Measurements from ENCODE around the gene EPB41. TPM values are rescaled to one million over a fixed set of nuclear protein-coding genes. Genes with fewer than 3 reads are reported as not detected.
A peak's percentile ranks its signal among the peaks of the same experiment; 100 is the strongest.

EPB41 gene
- total RNA-seq, 1 donor from 2014 or later = 74.9 TPM

- H3K4me1 Mint-ChIP-seq (ENCODE audit: low read depth) = peaks cover 32% of the 10 kb centered on the region
- no peaks in the 10 kb centered on the region for H3K9me3 Mint-ChIP-seq
- peaks cover 10% of the 10 kb centered on the region for H3K36me3 Mint-ChIP-seq (ENCODE audit: low read depth)
- intact Hi-C loops (cut with micrococcal nuclease) = no loop called here
- no peak for DNase-seq (ENCODE audit: low spot score)
- no peak overlapping the region for H3K4me3 Mint-ChIP-seq
- no peak overlapping the region for H3K27ac Mint-ChIP-seq
- no peaks in the 10 kb centered on the region for H3K27me3 Mint-ChIP-seq (ENCODE audit: insufficient read depth)
Measured at GRCh38 chr1:28895896-28896608, 18.3 kb upstream of the EPB41 start.

- intact Hi-C loops (cut with micrococcal nuclease) = no loop called here
- H3K27ac Mint-ChIP-seq = no peak overlapping the region
- no peaks in the 10 kb centered on the region for H3K9me3 Mint-ChIP-seq
- DNase-seq (ENCODE audit: low spot score) = no peak
- peaks cover 10% of the 10 kb centered on the region for H3K36me3 Mint-ChIP-seq (ENCODE audit: low read depth)
- H3K27me3 Mint-ChIP-seq (ENCODE audit: insufficient read depth) = no peaks in the 10 kb centered on the region
- peaks cover 29% of the 10 kb centered on the region for H3K4me1 Mint-ChIP-seq (ENCODE audit: low read depth)
- no peak overlapping the region for H3K4me3 Mint-ChIP-seq
Measured at GRCh38 chr1:28896609-28896986, 17.8 kb upstream of the EPB41 start.

- intact Hi-C loops (cut with micrococcal nuclease) = no loop called here
- no peak overlapping the region for H3K27ac Mint-ChIP-seq
- no peak overlapping the region for H3K4me3 Mint-ChIP-seq
- no peaks in the 10 kb centered on the region for H3K27me3 Mint-ChIP-seq (ENCODE audit: insufficient read depth)
- peaks cover 14% of the 10 kb centered on the region for H3K36me3 Mint-ChIP-seq (ENCODE audit: low read depth)
- DNase-seq (ENCODE audit: low spot score) = no peak
- peaks cover 29% of the 10 kb centered on the region for H3K4me1 Mint-ChIP-seq (ENCODE audit: low read depth)
- no peaks in the 10 kb centered on the region for H3K9me3 Mint-ChIP-seq
Measured at GRCh38 chr1:28897789-28898188, 16.6 kb upstream of the EPB41 start.

- H3K4me3 Mint-ChIP-seq = no peak overlapping the region
- H3K9me3 Mint-ChIP-seq = no peaks in the 10 kb centered on the region
- intact Hi-C loops (cut with micrococcal nuclease) = no loop called here
- no peak overlapping the region for H3K27ac Mint-ChIP-seq
- H3K4me1 Mint-ChIP-seq (ENCODE audit: low read depth) = peaks cover 29% of the 10 kb centered on the region
- DNase-seq (ENCODE audit: low spot score) = no peak
- H3K36me3 Mint-ChIP-seq (ENCODE audit: low read depth) = peaks cover 17% of the 10 kb centered on the region
- no peaks in the 10 kb centered on the region for H3K27me3 Mint-ChIP-seq (ENCODE audit: insufficient read depth)
Measured at GRCh38 chr1:28898405-28898881, 15.9 kb upstream of the EPB41 start.

GRCh38 chr1:28899267-28899666 is 15.1 kb upstream of the EPB41 start:
- intact Hi-C loops (cut with micrococcal nuclease) = no loop called here
- no peak overlapping the region for H3K4me3 Mint-ChIP-seq
- peaks cover 18% of the 10 kb centered on the region for H3K36me3 Mint-ChIP-seq (ENCODE audit: low read depth)
- H3K9me3 Mint-ChIP-seq = peaks cover 1% of the 10 kb centered on the region
- H3K27ac Mint-ChIP-seq = no peak overlapping the region
- H3K27me3 Mint-ChIP-seq (ENCODE audit: insufficient read depth) = no peaks in the 10 kb centered on the region
- DNase-seq (ENCODE audit: low spot score) = no peak
- peaks cover 29% of the 10 kb centered on the region for H3K4me1 Mint-ChIP-seq (ENCODE audit: low read depth)

GRCh38 chr1:28900562-28900961 is 13.8 kb upstream of the EPB41 start:
- Mint-ChIP-seq H3K27me3 (ENCODE audit: insufficient read depth) (no peaks in the 10 kb centered on the region), H3K9me3 (peaks cover 3% of the 10 kb centered on the region), H3K36me3 (ENCODE audit: low read depth) (peaks cover 18% of the 10 kb centered on the region), H3K4me3 (no peak overlapping the region), H3K27ac (peak overlapping the region; percentile 22), H3K4me1 (ENCODE audit: low read depth) (peaks cover 29% of the 10 kb centered on the region)
- no peak for DNase-seq (ENCODE audit: low spot score)
- intact Hi-C loops (cut with micrococcal nuclease) = no loop called here

- H3K9me3 Mint-ChIP-seq = peaks cover 3% of the 10 kb centered on the region
- H3K36me3 Mint-ChIP-seq (ENCODE audit: low read depth) = peaks cover 17% of the 10 kb centered on the region
- no peak overlapping the region for H3K4me3 Mint-ChIP-seq
- H3K4me1 Mint-ChIP-seq (ENCODE audit: low read depth) = peaks cover 21% of the 10 kb centered on the region
- no peak overlapping the region for H3K27ac Mint-ChIP-seq
- no peak for DNase-seq (ENCODE audit: low spot score)
- no peaks in the 10 kb centered on the region for H3K27me3 Mint-ChIP-seq (ENCODE audit: insufficient read depth)
- intact Hi-C loops (cut with micrococcal nuclease) = no loop called here
Measured at GRCh38 chr1:28902738-28903137, 11.6 kb upstream of the EPB41 start.

- Mint-ChIP-seq H3K27ac (no peak overlapping the region), H3K27me3 (ENCODE audit: insufficient read depth) (no peaks in the 10 kb centered on the region), H3K4me1 (ENCODE audit: low read depth) (peaks cover 5% of the 10 kb centered on the region), H3K36me3 (ENCODE audit: low read depth) (peaks cover 17% of the 10 kb centered on the region), H3K9me3 (peaks cover 3% of the 10 kb centered on the region), H3K4me3 (no peak overlapping the region)
- intact Hi-C loops (cut with micrococcal nuclease) = no loop called here
- no peak for DNase-seq (ENCODE audit: low spot score)
Measured at GRCh38 chr1:28905921-28906666, 8.3 kb upstream of the EPB41 start.

- H3K4me3 Mint-ChIP-seq = no peak overlapping the region
- no peak for DNase-seq (ENCODE audit: low spot score)
- H3K36me3 Mint-ChIP-seq (ENCODE audit: low read depth) = peaks cover 5% of the 10 kb centered on the region
- peaks cover 3% of the 10 kb centered on the region for H3K9me3 Mint-ChIP-seq
- no peak overlapping the region for H3K27ac Mint-ChIP-seq
- H3K4me1 Mint-ChIP-seq (ENCODE audit: low read depth) = peaks cover 13% of the 10 kb centered on the region
- intact Hi-C loops (cut with micrococcal nuclease) = no loop called here
- H3K27me3 Mint-ChIP-seq (ENCODE audit: insufficient read depth) = no peaks in the 10 kb centered on the region
Measured at GRCh38 chr1:28909198-28909597, 5.2 kb upstream of the EPB41 start.

GRCh38 chr1:28910379-28911115 is 3.8 kb upstream of the EPB41 start:
- DNase-seq (ENCODE audit: low spot score) = no peak
- no peaks in the 10 kb centered on the region for H3K9me3 Mint-ChIP-seq
- H3K4me3 Mint-ChIP-seq = no peak overlapping the region
- H3K36me3 Mint-ChIP-seq (ENCODE audit: low read depth) = peaks cover 3% of the 10 kb centered on the region
- peaks cover 20% of the 10 kb centered on the region for H3K4me1 Mint-ChIP-seq (ENCODE audit: low read depth)
- intact Hi-C loops (cut with micrococcal nuclease) = no loop called here
- H3K27ac Mint-ChIP-seq = no peak overlapping the region
- H3K27me3 Mint-ChIP-seq (ENCODE audit: insufficient read depth) = no peaks in the 10 kb centered on the region

- Mint-ChIP-seq H3K36me3 (ENCODE audit: low read depth) (peaks cover 11% of the 10 kb centered on the region), H3K4me3 (peak overlapping the region; percentile 78), H3K27me3 (ENCODE audit: insufficient read depth) (no peaks in the 10 kb centered on the region), H3K4me1 (ENCODE audit: low read depth) (peaks cover 48% of the 10 kb centered on the region), H3K27ac (peak overlapping the region; percentile 82), H3K9me3 (no peaks in the 10 kb centered on the region)
- DNase-seq (ENCODE audit: low spot score) = no peak
- intact Hi-C loops (cut with micrococcal nuclease) = loop anchor here (1.0 kb wide), 2 partner anchors 29 to 48 kb away; no protein-coding TSS in a partner anchor
Measured at GRCh38 chr1:28913786-28914227, 562 bp upstream of the EPB41 start.

- intact Hi-C loops (cut with micrococcal nuclease) = loop anchor here (1.0 kb wide), 1 partner anchor 11 kb away; no protein-coding TSS in a partner anchor
- Mint-ChIP-seq H3K4me3 (peak overlapping the region; percentile 96), H3K9me3 (no peaks in the 10 kb centered on the region), H3K27me3 (ENCODE audit: insufficient read depth) (no peaks in the 10 kb centered on the region), H3K36me3 (ENCODE audit: low read depth) (peaks cover 15% of the 10 kb centered on the region), H3K27ac (peak overlapping the region; percentile 92), H3K4me1 (ENCODE audit: low read depth) (peaks cover 51% of the 10 kb centered on the region)
- DNase-seq (ENCODE audit: low spot score) = peak; percentile 34
Measured at GRCh38 chr1:28915031-28915895, 894 bp downstream of the EPB41 start.
